ENCODE measurements around the gene TTLL4.

DNA sequence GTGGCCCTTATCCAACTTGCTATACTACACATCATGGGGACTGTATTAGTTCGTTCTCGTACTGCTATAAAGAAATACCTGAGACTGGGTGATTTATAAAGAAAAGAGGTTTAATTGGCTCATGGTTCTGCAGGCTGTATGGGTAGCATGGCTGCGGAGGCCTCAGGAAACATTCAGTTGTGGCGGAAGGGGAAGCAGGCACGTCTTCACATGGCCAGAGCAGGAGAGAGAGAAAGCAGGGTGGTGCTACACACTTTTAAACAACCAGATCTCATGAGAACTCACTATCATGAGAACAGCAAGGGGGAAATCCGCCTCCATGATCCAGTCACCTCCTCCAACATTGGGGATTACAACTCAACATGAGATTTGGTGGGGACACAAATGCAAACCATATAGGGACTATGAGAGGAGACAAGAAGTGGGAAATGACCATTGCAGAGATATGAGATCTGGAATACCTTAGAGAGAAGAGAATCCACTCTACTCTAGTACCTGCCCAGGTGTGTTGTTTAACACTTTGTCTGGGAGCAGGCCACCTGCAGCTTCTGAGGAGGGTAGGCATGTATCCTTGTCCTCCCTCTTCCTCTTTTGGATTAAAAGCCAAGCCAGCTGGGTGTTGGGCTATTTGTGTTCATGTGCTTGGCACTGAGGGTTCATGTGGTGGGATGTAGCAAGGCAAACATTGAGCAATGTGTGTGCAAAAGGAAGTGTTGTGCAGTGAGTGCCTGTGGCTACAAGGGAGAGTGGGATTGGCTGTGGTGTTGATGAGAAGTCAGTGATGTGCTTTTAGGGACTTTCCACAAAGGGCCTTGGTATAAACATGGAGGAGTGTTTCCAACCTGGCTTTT lies 22.8 kb downstream of the TTLL4 start:
- TF ChIP-seq, protein P1, sequence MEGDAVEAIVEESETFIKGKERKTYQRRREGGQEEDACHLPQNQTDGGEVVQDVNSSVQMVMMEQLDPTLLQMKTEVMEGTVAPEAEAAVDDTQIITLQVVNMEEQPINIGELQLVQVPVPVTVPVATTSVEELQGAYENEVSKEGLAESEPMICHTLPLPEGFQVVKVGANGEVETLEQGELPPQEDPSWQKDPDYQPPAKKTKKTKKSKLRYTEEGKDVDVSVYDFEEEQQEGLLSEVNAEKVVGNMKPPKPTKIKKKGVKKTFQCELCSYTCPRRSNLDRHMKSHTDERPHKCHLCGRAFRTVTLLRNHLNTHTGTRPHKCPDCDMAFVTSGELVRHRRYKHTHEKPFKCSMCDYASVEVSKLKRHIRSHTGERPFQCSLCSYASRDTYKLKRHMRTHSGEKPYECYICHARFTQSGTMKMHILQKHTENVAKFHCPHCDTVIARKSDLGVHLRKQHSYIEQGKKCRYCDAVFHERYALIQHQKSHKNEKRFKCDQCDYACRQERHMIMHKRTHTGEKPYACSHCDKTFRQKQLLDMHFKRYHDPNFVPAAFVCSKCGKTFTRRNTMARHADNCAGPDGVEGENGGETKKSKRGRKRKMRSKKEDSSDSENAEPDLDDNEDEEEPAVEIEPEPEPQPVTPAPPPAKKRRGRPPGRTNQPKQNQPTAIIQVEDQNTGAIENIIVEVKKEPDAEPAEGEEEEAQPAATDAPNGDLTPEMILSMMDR (conservative IDR thresholded peaks at IDR 0.05), result no peak
- TF ChIP-seq EZH2 (IDR thresholded peaks at IDR 0.05; ENCODE audit: low read depth), result no peak
